ENCODE data around the gene TSNAX.
"Not testable (repeated sequence)": the region's sequence is repeated elsewhere in the genome, so short reads cannot be mapped to it uniquely, and the experiment has no call there.

TSNAX gene

GRCh38 chr1:231583376-231583775 lies 54.9 kb downstream of the TSNAX start:
- in situ Hi-C loops (cut with MboI; ENCODE audit: low pct_unique_long_range_greater_than_20kb, low sequenced_read_pairs, unreplicated experiment): no loop called here
- DNase-seq (ENCODE audit: low spot score): no peak
- TF ChIP-seq CTCF (IDR thresholded peaks at IDR 0.05; ENCODE audit: extremely low read depth, insufficient read depth, missing control alignments): no peak

- in situ Hi-C loops (cut with MboI; ENCODE audit: low pct_unique_long_range_greater_than_20kb, low sequenced_read_pairs, unreplicated experiment): no loop called here
- DNase-seq (ENCODE audit: low spot score): peak; percentile 52
- peak; percentile 42 for TF ChIP-seq CTCF (IDR thresholded peaks at IDR 0.05; ENCODE audit: extremely low read depth, insufficient read depth, missing control alignments)
Observed at GRCh38 chr1:231584117-231584516, 55.6 kb downstream of the TSNAX start.

GRCh38 chr1:231584921-231585320 lies 56.5 kb downstream of the TSNAX start:
- in situ Hi-C loops (cut with MboI; ENCODE audit: low pct_unique_long_range_greater_than_20kb, low sequenced_read_pairs, unreplicated experiment): no loop called here
- no peak for DNase-seq (ENCODE audit: low spot score)
- TF ChIP-seq CTCF (IDR thresholded peaks at IDR 0.05; ENCODE audit: extremely low read depth, insufficient read depth, missing control alignments): no peak

GRCh38 chr1:231590453-231591198 lies 62.2 kb downstream of the TSNAX start:
- TF ChIP-seq CTCF (IDR thresholded peaks at IDR 0.05; ENCODE audit: extremely low read depth, insufficient read depth, missing control alignments): peak; percentile 77
- in situ Hi-C loops (cut with MboI; ENCODE audit: low pct_unique_long_range_greater_than_20kb, low sequenced_read_pairs, unreplicated experiment): no loop called here
- peak; percentile 49 for DNase-seq (ENCODE audit: low spot score)

GRCh38 chr1:231591466-231591865 lies 63.0 kb downstream of the TSNAX start:
- no peak for TF ChIP-seq CTCF (IDR thresholded peaks at IDR 0.05; ENCODE audit: extremely low read depth, insufficient read depth, missing control alignments)
- no peak for DNase-seq (ENCODE audit: low spot score)
- in situ Hi-C loops (cut with MboI; ENCODE audit: low pct_unique_long_range_greater_than_20kb, low sequenced_read_pairs, unreplicated experiment): no loop called here

GRCh38 chr1:231592809-231593208 lies 64.3 kb downstream of the TSNAX start:
- no peak for DNase-seq (ENCODE audit: low spot score)
- no peak for TF ChIP-seq CTCF (IDR thresholded peaks at IDR 0.05; ENCODE audit: extremely low read depth, insufficient read depth, missing control alignments)
- in situ Hi-C loops (cut with MboI; ENCODE audit: low pct_unique_long_range_greater_than_20kb, low sequenced_read_pairs, unreplicated experiment): no loop called here

- DNase-seq (ENCODE audit: low spot score); in situ Hi-C loops (cut with MboI; ENCODE audit: low pct_unique_long_range_greater_than_20kb, low sequenced_read_pairs, unreplicated experiment): not testable (repeated sequence)
Observed at GRCh38 chr1:231593264-231593663, 64.8 kb downstream of the TSNAX start.
